HCT116 (cell line): ENCODE results near the gene NPDC1. TPM values are rescaled to one million over a fixed set of nuclear protein-coding genes. Genes with fewer than 3 reads are reported as not detected.

ENCODE experiments used
- ATAC-seq: fragments of 200-7000 bp; cut with Tn5 transposase; 2 replicates; pipeline ENCODE4 v1.9.1; 2020; ENCODE audit warnings: mild to moderate bottlenecking, moderate library complexity
- BruUV-seq: library from RNA; stranded (reverse); fragments of 400-500 nt; replicated peaks from 2 replicates; lab custom pipeline; 2021; lab: Mats Ljungman, UMichigan
- CTCF ChIA-PET: fragments of 300-600 bp; sonication (Branson Sonifier 250); formaldehyde crosslinking; loops from one replicate; lab custom pipeline; 2021; ENCODE audit warnings: antibody characterized with exemption; lab: Charles Lee
- POLR2A ChIA-PET: fragments of 300-600, 350-600 bp; sonication (Branson Sonifier 250); formaldehyde crosslinking; loops from one replicate; lab custom pipeline; 2021; ENCODE audit warnings: antibody characterized with exemption; lab: Charles Lee
- RAD21 ChIA-PET, 2 experiments: fragments of 300-600 bp; sonication (Branson Sonifier 250); formaldehyde crosslinking; loops; one replicate each; lab custom pipeline; 2023; ENCODE audit warnings: low total read pairs in 2 of 2; ENCODE audit not compliant: uncharacterized antibody in 2 of 2, unreplicated experiment in 2 of 2, low non-redundant PET in 1 of 2; lab: Charles Lee
- DNase-seq: peaks from one replicate; pipeline ENCODE4 v3.0.0-alpha.2; 2010; ENCODE audit warnings: low read depth, low spot score
- H2AFZ ChIP-seq: fragments of 200-600 bp; shearing (Covaris generic), sonication (generic); 2 replicates; pipeline ENCODE4 v1.6.1; 2017; ENCODE audit warnings: low read depth, mixed run types, mixed read lengths, antibody characterized with exemption, low read length; ENCODE audit not compliant: poor library complexity, severe bottlenecking
- H3K27ac ChIP-seq: 2 replicates; pipeline ENCODE4 v1.5.1; 2012; ENCODE audit warnings: low read depth, low read length
- H3K27me3 ChIP-seq: fragments of 200-600 bp; sonication (generic); 2 replicates; pipeline ENCODE4 v1.6.1; 2016; ENCODE audit warnings: mixed run types, low read length, mixed read lengths; ENCODE audit not compliant: insufficient read depth
- H3K36me3 ChIP-seq, 2 experiments: fragments of 200-500 bp in 1 of 2; fragments of 200-600 bp in 1 of 2; sonication (Bioruptor generic) in 1 of 2; sonication (generic) in 1 of 2; 2 replicates each; pipeline versions ENCODE4 v1.5.1 to v1.6.1; 2014 to 2016; ENCODE audit warnings: low read length in 2 of 2, inconsistent platforms in 1 of 2, mixed read lengths in 1 of 2, mixed run types in 1 of 2; ENCODE audit not compliant: insufficient read depth in 2 of 2, control insufficient read depth in 1 of 2
- H3K4me1 ChIP-seq, 2 experiments: fragments of 200-600 bp in 1 of 2; sonication (generic) in 1 of 2; 2 replicates each; pipeline versions ENCODE4 v1.5.1 to v1.6.1; 2012 to 2017; ENCODE audit warnings: low read length in 2 of 2, inconsistent platforms in 1 of 2, mild to moderate bottlenecking in 1 of 2, mixed read lengths in 1 of 2, mixed run types in 1 of 2, moderate library complexity in 1 of 2; ENCODE audit not compliant: insufficient read depth in 2 of 2, control insufficient read depth in 1 of 2
- H3K4me2 ChIP-seq: fragments of 200-600 bp; sonication (generic); 2 replicates; pipeline ENCODE4 v1.6.1; 2017; ENCODE audit warnings: mixed run types, low read length, mixed read lengths
- H3K4me3 ChIP-seq, 2 experiments: fragments of 200-600 bp in 1 of 2; sonication (generic) in 1 of 2; replicated peaks in 1 of 2; 2 replicates each; pipeline ENCODE4 v1.5.1; 2011 to 2016; ENCODE audit warnings: low read length in 2 of 2, control low read depth in 1 of 2, low read depth in 1 of 2, mild to moderate bottlenecking in 1 of 2, mixed read lengths in 1 of 2, mixed run types in 1 of 2
- H3K79me2 ChIP-seq: fragments of 200-600 bp; sonication (generic); 2 replicates; pipeline ENCODE4 v1.6.1; 2017; ENCODE audit warnings: mild to moderate bottlenecking, mixed run types, low read length, moderate library complexity, mixed read lengths; ENCODE audit not compliant: insufficient read depth
- H3K9ac ChIP-seq: fragments of 200-600 bp; sonication (generic); 2 replicates; pipeline ENCODE4 v1.6.1; 2016; ENCODE audit warnings: low read length, mixed read lengths
- H3K9me2 ChIP-seq: fragments of 200-600 bp; sonication (generic), shearing (Covaris generic); 2 replicates; pipeline ENCODE4 v1.6.1; 2017; ENCODE audit warnings: mixed run types, mild to moderate bottlenecking, moderate library complexity; ENCODE audit not compliant: insufficient read depth
- H3K9me3 ChIP-seq, 2 experiments: fragments of 200-500 bp in 1 of 2; fragments of 200-600 bp in 1 of 2; sonication (Bioruptor generic) in 1 of 2; sonication (generic) in 1 of 2; 2 replicates each; pipeline ENCODE4 v1.6.1; 2014 to 2017; ENCODE audit warnings: low read length in 2 of 2, mixed read lengths in 2 of 2, inconsistent platforms in 1 of 2, low read depth in 1 of 2, mild to moderate bottlenecking in 1 of 2, mixed run types in 1 of 2, moderate library complexity in 1 of 2; ENCODE audit not compliant: control insufficient read depth in 1 of 2, insufficient read depth in 1 of 2
- H4K20me1 ChIP-seq: fragments of 200-600 bp; sonication (generic), shearing (Covaris generic); 2 replicates; pipeline ENCODE4 v1.6.1; 2017; ENCODE audit warnings: mixed run types, mild to moderate bottlenecking, moderate library complexity; ENCODE audit not compliant: insufficient read depth
- CBX3 ChIP-seq: IDR thresholded peaks from 2 replicates; pipeline ENCODE4 v1.6.1; 2012; ENCODE audit warnings: low read depth
- CEBPB ChIP-seq: IDR thresholded peaks from 2 replicates; pipeline ENCODE4 v1.6.1; 2012; ENCODE audit warnings: low read depth
- CTCF ChIP-seq, 3 experiments: fragments of 200-600 bp in 1 of 3; sonication (generic) in 1 of 3; IDR thresholded peaks in 2 of 3; conservative IDR thresholded peaks in 1 of 3; 2 replicates each; pipeline ENCODE4 v1.5.1; 2012 to 2017; ENCODE audit warnings: low read depth in 2 of 3, low read length in 2 of 3, antibody characterized with exemption in 1 of 3, borderline replicate concordance in 1 of 3, control low read depth in 1 of 3, mild to moderate bottlenecking in 1 of 3, mixed read lengths in 1 of 3, mixed run types in 1 of 3, moderate library complexity in 1 of 3; ENCODE audit not compliant: insufficient read depth in 1 of 3
- EGR1 ChIP-seq: IDR thresholded peaks from 2 replicates; pipeline ENCODE4 v1.6.1; 2012; ENCODE audit warnings: low read depth
- ELF1 ChIP-seq: IDR thresholded peaks from 2 replicates; pipeline ENCODE4 v1.6.1; 2012; ENCODE audit warnings: low read depth, borderline replicate concordance
- EZH2 ChIP-seq: fragments of 200-600 bp; sonication (generic); IDR thresholded peaks from 2 replicates; pipeline ENCODE4 v1.6.1; 2017; ENCODE audit warnings: antibody characterized with exemption, mixed run types
- EZH2phosphoT487 ChIP-seq: fragments of 200-600 bp; IDR thresholded peaks from 2 replicates; pipeline ENCODE4 v1.6.1; 2018; ENCODE audit warnings: antibody characterized with exemption, borderline replicate concordance
- JUND ChIP-seq: IDR thresholded peaks from 2 replicates; pipeline ENCODE4 v1.6.1; 2012
- POLR2AphosphoS5 ChIP-seq: IDR thresholded peaks from 2 replicates; pipeline ENCODE4 v1.6.1; 2011; ENCODE audit warnings: mild to moderate bottlenecking, low read depth, low read length, moderate library complexity
- SIN3A ChIP-seq: IDR thresholded peaks from 2 replicates; pipeline ENCODE4 v1.6.1; 2012; ENCODE audit warnings: low read depth
- SP1 ChIP-seq: IDR thresholded peaks from 2 replicates; pipeline ENCODE4 v1.6.1; 2012; ENCODE audit warnings: low read depth
- TCF7L2 ChIP-seq: IDR thresholded peaks from 2 replicates; pipeline ENCODE4 v1.7.0; 2011; ENCODE audit warnings: borderline replicate concordance, inconsistent platforms; ENCODE audit not compliant: insufficient read depth, insufficient read length; ENCODE audit errors: extremely low read depth
- YY1 ChIP-seq: IDR thresholded peaks from 2 replicates; pipeline ENCODE4 v1.6.1; 2011; ENCODE audit warnings: low read length, low read depth, moderate library complexity, mild to moderate bottlenecking; ENCODE audit not compliant: insufficient replicate concordance; ENCODE audit errors: extremely low read depth
- ZFX ChIP-seq: fragments of 450-650 bp; IDR thresholded peaks from 2 replicates; pipeline ENCODE4 v1.6.1; 2017
- ZNF274 ChIP-seq: fragments of 200-500 bp; sonication (Bioruptor generic); IDR thresholded peaks from 2 replicates; pipeline ENCODE4 v1.6.1; 2014; ENCODE audit warnings: mild to moderate bottlenecking, low read depth, low read length, inconsistent platforms
- intact Hi-C: fragments of 100-400 bp; cut with micrococcal nuclease; formaldehyde crosslinking; loops from 2 replicates; pipeline ENCODE4 v1.10.0; 2022
- total RNA-seq: library from RNA; stranded (reverse); gene quantifications from one replicate; pipeline ENCODE4 v1.2.1, GENCODE V29; 2021; ENCODE audit not compliant: unreplicated experiment
- TF ChIP-seq, protein P1 (sequence below): IDR thresholded peaks from 2 replicates; pipeline ENCODE4 v1.6.1; 2012
- TF ChIP-seq, protein P2 (sequence below): IDR thresholded peaks from 2 replicates; pipeline ENCODE4 v1.6.1; 2011; ENCODE audit warnings: mild to moderate bottlenecking, low read length, moderate library complexity; ENCODE audit not compliant: insufficient replicate concordance; ENCODE audit errors: extremely low read depth

The NPDC1 gene
- total RNA-seq, 1 experiment from 2014 or later, result 98.8 TPM

DNA sequence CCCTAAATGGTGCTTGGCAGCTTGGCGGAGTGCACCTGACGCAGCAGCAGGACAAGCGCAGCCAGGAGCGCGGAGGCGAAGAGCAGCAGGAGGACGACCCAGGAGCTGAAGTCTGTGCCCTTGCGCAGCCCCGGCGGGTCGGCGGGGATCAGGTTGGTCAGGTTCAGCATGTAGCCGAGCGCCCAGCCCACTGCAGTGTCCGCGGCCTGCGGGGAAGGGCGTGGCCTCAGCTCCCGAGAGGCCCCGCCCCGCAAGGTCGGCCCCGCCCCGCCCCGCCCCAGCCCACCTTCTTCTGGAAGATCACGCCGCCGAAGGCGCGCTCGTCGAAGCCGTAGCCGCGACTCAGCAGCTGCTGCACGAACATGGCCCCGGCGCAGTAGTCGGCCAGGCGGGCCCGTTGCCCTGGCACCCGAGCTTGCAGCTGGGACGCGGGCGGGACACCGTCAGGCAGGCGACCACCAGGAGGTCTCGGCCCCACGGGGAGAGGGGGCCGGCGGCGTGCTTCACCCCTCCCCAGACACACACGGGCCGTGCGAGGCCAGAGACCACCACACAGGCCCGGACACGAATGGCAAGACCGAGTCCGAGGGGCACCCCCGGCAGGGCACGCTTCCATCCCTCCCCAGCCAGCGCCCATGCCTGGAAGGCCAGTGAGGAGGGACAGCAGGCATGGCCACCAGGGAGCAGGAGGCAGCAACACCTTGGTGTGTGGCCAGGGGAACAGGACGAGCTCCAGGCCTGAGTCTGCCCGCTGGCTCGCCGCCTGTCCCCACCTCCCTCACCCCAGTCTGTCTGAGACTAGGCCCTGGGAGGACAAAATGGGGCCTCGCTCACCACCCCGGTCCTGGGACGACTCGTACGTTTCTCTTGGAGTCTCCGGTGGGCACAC, 2.9 kb upstream of the NPDC1 start:
- H4K20me1 ChIP-seq, result no peaks in the 10 kb centered on the region
- H3K36me3 ChIP-seq, result no peaks in the 10 kb centered on the region
- peaks cover 16% of the 10 kb centered on the region; the same call in 1 of the 2 replicates for H3K79me2 ChIP-seq
- DNase-seq (no peak), ATAC-seq (no peak)
- no peaks in the 10 kb centered on the region for H3K9me3 ChIP-seq
- RAD21 ChIA-PET, result interaction anchor here in 1 of 2 experiments (0.7 kb wide), 1 partner anchor 18 kb away, joined by 4 read pairs; no protein-coding TSS in a partner anchor
- no peak overlapping the region for H3K27ac ChIP-seq
- peaks cover 17 to 33% of the 10 kb centered on the region in 2 experiments for H3K4me1 ChIP-seq
- no peak overlapping the region for H3K9ac ChIP-seq
- POLR2A ChIA-PET, result no interaction called here
- BruUV-seq, result no TSS peak
- H2AFZ ChIP-seq, result no peak overlapping the region
- CTCF ChIA-PET, result interaction anchor here (0.6 to 1.8 kb wide), 5 partner anchors 14 to 188 kb away, joined by 3 to 10 read pairs (median 5); no protein-coding TSS in a partner anchor
- H3K4me2 ChIP-seq, result no peak overlapping the region
- no peaks in the 10 kb centered on the region for H3K27me3 ChIP-seq
- H3K4me3 ChIP-seq, result no peak overlapping the region
- intact Hi-C loops, result loop anchor here (5.0 kb wide), 1 partner anchor 178 kb away; the partner anchor contains the start of genes CYSRT1 and RNF224
- no peak for TF ChIP-seq CEBPB
- no peak for TF ChIP-seq EZH2
- no peak for TF ChIP-seq ELF1
- TF ChIP-seq, protein P1, sequence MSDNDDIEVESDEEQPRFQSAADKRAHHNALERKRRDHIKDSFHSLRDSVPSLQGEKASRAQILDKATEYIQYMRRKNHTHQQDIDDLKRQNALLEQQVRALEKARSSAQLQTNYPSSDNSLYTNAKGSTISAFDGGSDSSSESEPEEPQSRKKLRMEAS, result no peak
- no peak for TF ChIP-seq TCF7L2
- no peak for TF ChIP-seq EZH2phosphoT487
- TF ChIP-seq, protein P2, sequence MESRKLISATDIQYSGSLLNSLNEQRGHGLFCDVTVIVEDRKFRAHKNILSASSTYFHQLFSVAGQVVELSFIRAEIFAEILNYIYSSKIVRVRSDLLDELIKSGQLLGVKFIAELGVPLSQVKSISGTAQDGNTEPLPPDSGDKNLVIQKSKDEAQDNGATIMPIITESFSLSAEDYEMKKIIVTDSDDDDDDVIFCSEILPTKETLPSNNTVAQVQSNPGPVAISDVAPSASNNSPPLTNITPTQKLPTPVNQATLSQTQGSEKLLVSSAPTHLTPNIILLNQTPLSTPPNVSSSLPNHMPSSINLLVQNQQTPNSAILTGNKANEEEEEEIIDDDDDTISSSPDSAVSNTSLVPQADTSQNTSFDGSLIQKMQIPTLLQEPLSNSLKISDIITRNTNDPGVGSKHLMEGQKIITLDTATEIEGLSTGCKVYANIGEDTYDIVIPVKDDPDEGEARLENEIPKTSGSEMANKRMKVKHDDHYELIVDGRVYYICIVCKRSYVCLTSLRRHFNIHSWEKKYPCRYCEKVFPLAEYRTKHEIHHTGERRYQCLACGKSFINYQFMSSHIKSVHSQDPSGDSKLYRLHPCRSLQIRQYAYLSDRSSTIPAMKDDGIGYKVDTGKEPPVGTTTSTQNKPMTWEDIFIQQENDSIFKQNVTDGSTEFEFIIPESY, result no peak
- no peak for TF ChIP-seq ZFX
- TF ChIP-seq CTCF (IDR thresholded peaks at IDR 0.05 in 2 of 3, conservative IDR thresholded peaks at IDR 0.05 in 1 of 3; ENCODE audit: borderline replicate concordance in 1 of 3, insufficient read depth in 1 of 3, low read depth in 2 of 3, low read length in 2 of 3), result no peak
- TF ChIP-seq JUND, result no peak
- no peak for TF ChIP-seq YY1
- TF ChIP-seq POLR2AphosphoS5, result no peak
- no peak for TF ChIP-seq ZNF274
- no peak for TF ChIP-seq EGR1
- TF ChIP-seq CBX3, result no peak
- TF ChIP-seq SP1, result no peak
- no peak for TF ChIP-seq SIN3A
- H3K9me2 ChIP-seq, result no peaks in the 10 kb centered on the region
